OCI-LY1 (cell line): ENCODE data around the gene GRAMD1B.

Experiments
- CTCF ChIP-seq: fragments of 200-600 bp; sonication (generic), shearing (Covaris generic); IDR thresholded peaks from 2 replicates; pipeline ENCODE4 v1.5.1; 2017; ENCODE audit warnings: mild to moderate bottlenecking, antibody characterized with exemption, low read length, moderate library complexity, mixed read lengths
- EZH2 ChIP-seq: fragments of 200-600 bp; sonication (generic), shearing (Covaris generic); IDR thresholded peaks from 2 replicates; pipeline ENCODE4 v1.8.0; 2017; ENCODE audit warnings: borderline replicate concordance, mixed run types, mild to moderate bottlenecking, antibody characterized with exemption, low read length, moderate library complexity, mixed read lengths

GRCh38 chr11:123469089-123469488 is 39.0 kb downstream of the GRAMD1B start:
- TF ChIP-seq CTCF (no peak), EZH2 (no peak)
